Neutrophil (primary cell): ENCODE results near the gene SHD.

Source experiments
- H3K27ac ChIP-seq: fragments of 200-600 bp; sonication (generic); 2 replicates; pipeline ENCODE4 v1.5.1; 2016; ENCODE audit warnings: mild to moderate bottlenecking, moderate library complexity
- H3K27me3 ChIP-seq: fragments of 200-600 bp; sonication (generic); 2 replicates; pipeline ENCODE4 v1.6.0; 2016; ENCODE audit warnings: mild to moderate bottlenecking
- H3K36me3 ChIP-seq: fragments of 200-600 bp; sonication (generic); 2 replicates; pipeline ENCODE4 v1.5.1; 2017
- H3K4me1 ChIP-seq, 2 experiments: fragments of 200-600 bp in 1 of 2; sonication (generic) in 1 of 2; 1 replicate in 1 of 2; 2 replicates in 1 of 2; pipeline versions ENCODE4 v1.5.1 to v1.6.1; 2013 to 2016; ENCODE audit warnings: low read depth in 1 of 2, low read length in 1 of 2, mild to moderate bottlenecking in 1 of 2, moderate library complexity in 1 of 2; ENCODE audit not compliant: control insufficient read depth in 1 of 2, insufficient read depth in 1 of 2
- H3K4me3 ChIP-seq, 2 experiments: fragments of 200-600 bp in 1 of 2; sonication (generic) in 1 of 2; 1 replicate in 1 of 2; 2 replicates in 1 of 2; pipeline ENCODE4 v1.5.1; 2013 to 2016; ENCODE audit warnings: low read depth in 1 of 2, low read length in 1 of 2, mild to moderate bottlenecking in 1 of 2, moderate library complexity in 1 of 2
- H3K9me3 ChIP-seq: fragments of 200-600 bp; sonication (generic); 2 replicates; pipeline ENCODE4 v1.5.1; 2016
- TF ChIP-seq, protein P1 (sequence below): fragments of 200-600 bp; sonication (generic); IDR thresholded peaks from 2 replicates; pipeline ENCODE4 v1.5.1; 2016; ENCODE audit warnings: antibody characterized with exemption

Gene SHD

DNA sequence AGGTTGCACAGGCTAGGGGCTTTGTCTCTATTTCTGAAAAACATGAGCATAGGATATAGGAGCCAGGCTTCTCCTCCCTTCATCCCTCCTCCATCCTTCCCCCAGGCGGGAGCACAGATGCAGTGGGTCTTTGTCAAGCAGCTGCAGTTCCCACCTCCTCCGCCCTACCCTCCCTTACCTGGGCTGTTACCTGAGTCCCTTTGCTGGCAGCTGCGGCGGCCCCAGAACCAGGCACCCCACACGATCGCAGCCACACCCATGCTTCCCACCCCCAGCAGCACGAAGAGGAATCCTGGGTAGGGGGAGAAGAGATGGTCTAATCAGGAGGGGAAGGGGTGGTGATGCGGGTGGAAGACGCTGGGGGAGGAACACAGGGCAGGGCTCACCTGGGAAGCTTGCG, 15.3 kb downstream of the SHD start:
- H3K4me3 ChIP-seq: no peak overlapping the region
- TF ChIP-seq, protein P1, sequence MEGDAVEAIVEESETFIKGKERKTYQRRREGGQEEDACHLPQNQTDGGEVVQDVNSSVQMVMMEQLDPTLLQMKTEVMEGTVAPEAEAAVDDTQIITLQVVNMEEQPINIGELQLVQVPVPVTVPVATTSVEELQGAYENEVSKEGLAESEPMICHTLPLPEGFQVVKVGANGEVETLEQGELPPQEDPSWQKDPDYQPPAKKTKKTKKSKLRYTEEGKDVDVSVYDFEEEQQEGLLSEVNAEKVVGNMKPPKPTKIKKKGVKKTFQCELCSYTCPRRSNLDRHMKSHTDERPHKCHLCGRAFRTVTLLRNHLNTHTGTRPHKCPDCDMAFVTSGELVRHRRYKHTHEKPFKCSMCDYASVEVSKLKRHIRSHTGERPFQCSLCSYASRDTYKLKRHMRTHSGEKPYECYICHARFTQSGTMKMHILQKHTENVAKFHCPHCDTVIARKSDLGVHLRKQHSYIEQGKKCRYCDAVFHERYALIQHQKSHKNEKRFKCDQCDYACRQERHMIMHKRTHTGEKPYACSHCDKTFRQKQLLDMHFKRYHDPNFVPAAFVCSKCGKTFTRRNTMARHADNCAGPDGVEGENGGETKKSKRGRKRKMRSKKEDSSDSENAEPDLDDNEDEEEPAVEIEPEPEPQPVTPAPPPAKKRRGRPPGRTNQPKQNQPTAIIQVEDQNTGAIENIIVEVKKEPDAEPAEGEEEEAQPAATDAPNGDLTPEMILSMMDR: no peak

GRCh38 chr19:4295972-4296771, 17.1 kb downstream of the SHD start:
- Histone ChIP-seq H3K9me3 (no peaks in the 10 kb centered on the region), H3K27me3 (no peaks in the 10 kb centered on the region), H3K36me3 (no peaks in the 10 kb centered on the region), H3K4me3 (no peak overlapping the region), H3K4me1 (no peaks in the 10 kb centered on the region), H3K27ac (no peak overlapping the region)
- TF ChIP-seq, protein P1: no peak

More for the DNA sequence above, 15.3 kb downstream of the SHD start:
- no peaks in the 10 kb centered on the region for H3K4me1 ChIP-seq
- no peaks in the 10 kb centered on the region for H3K27me3 ChIP-seq
- H3K27ac ChIP-seq: no peak overlapping the region
- no peaks in the 10 kb centered on the region for H3K36me3 ChIP-seq
- H3K9me3 ChIP-seq: no peaks in the 10 kb centered on the region

GRCh38 chr19:4297901-4298809, 19.1 kb downstream of the SHD start:
- TF ChIP-seq, protein P1: no peak
- Histone ChIP-seq H3K9me3 (no peaks in the 10 kb centered on the region), H3K36me3 (no peaks in the 10 kb centered on the region), H3K4me3 (no peak overlapping the region), H3K4me1 (no peaks in the 10 kb centered on the region), H3K27me3 (peaks cover 12% of the 10 kb centered on the region), H3K27ac (no peak overlapping the region)

GRCh38 chr19:4298810-4299550, 19.9 kb downstream of the SHD start:
- Histone ChIP-seq H3K4me3 (no peak overlapping the region), H3K27ac (no peak overlapping the region), H3K4me1 (no peaks in the 10 kb centered on the region), H3K36me3 (no peaks in the 10 kb centered on the region), H3K27me3 (peaks cover 15% of the 10 kb centered on the region), H3K9me3 (no peaks in the 10 kb centered on the region)
- TF ChIP-seq, protein P1: no peak

GRCh38 chr19:4300589-4300988, 21.5 kb downstream of the SHD start:
- no peaks in the 10 kb centered on the region for H3K9me3 ChIP-seq
- H3K27me3 ChIP-seq: peaks cover 31% of the 10 kb centered on the region
- TF ChIP-seq, protein P1: no peak

More at GRCh38 chr19:4300589-4300988, 21.5 kb downstream of the SHD start:
- H3K4me1 ChIP-seq: no peaks in the 10 kb centered on the region
- no peak overlapping the region for H3K27ac ChIP-seq
- no peak overlapping the region for H3K4me3 ChIP-seq
- no peaks in the 10 kb centered on the region for H3K36me3 ChIP-seq
